PC-3 (cell line): ENCODE data around the gene THBS2. TPM values are rescaled to one million over a fixed set of nuclear protein-coding genes. Genes with fewer than 3 reads are reported as not detected.

ENCODE experiments used
- ATAC-seq: fragments of 200-7000 bp; cut with Tn5 transposase; 2 replicates; pipeline ENCODE4 v1.9.1; 2020; ENCODE audit warnings: mild to moderate bottlenecking, moderate library complexity
- BruUV-seq: library from RNA; stranded (reverse); fragments of 400-500 nt; replicated peaks from 2 replicates; lab custom pipeline; 2021; lab: Mats Ljungman, UMichigan
- CTCF ChIA-PET: fragments of 300-600 bp; sonication (Branson Sonifier 250); formaldehyde crosslinking; loops from one replicate; lab custom pipeline; 2022; ENCODE audit warnings: antibody characterized with exemption; lab: Charles Lee
- POLR2A ChIA-PET: fragments of 300-600 bp; sonication (Branson Sonifier 250); formaldehyde crosslinking; loops from one replicate; lab custom pipeline; 2022; ENCODE audit warnings: antibody characterized with exemption; ENCODE audit not compliant: unreplicated experiment; lab: Charles Lee
- DNase-seq: peaks from one replicate; pipeline ENCODE4 v3.0.0-alpha.2; 2015
- H2AFZ ChIP-seq: fragments of 300-600 bp; sonication (generic); 2 replicates; pipeline ENCODE4 v1.6.0; 2016; ENCODE audit warnings: antibody characterized with exemption, low read length
- H3F3A ChIP-seq: fragments of 300-600 bp; sonication (generic); one replicate; pipeline ENCODE4 v1.6.0; 2017; ENCODE audit warnings: antibody characterized with exemption, low read length, control low read depth, mild to moderate bottlenecking; ENCODE audit not compliant: unreplicated experiment
- H3K27ac ChIP-seq: fragments of 300-600 bp; sonication (generic); 2 replicates; pipeline ENCODE4 v1.5.1; 2016; ENCODE audit warnings: mild to moderate bottlenecking, low read length
- H3K27me3 ChIP-seq: fragments of 300-600 bp; sonication (generic); 2 replicates; pipeline ENCODE4 v1.6.1; 2016; ENCODE audit warnings: low read length, mixed read lengths
- H3K36me3 ChIP-seq: fragments of 300-600 bp; sonication (generic); 2 replicates; pipeline ENCODE4 v1.6.1; 2016; ENCODE audit warnings: low read depth, mixed run types, low read length, mixed read lengths
- H3K4me1 ChIP-seq: fragments of 300-600 bp; sonication (generic); 2 replicates; pipeline ENCODE4 v1.5.1; 2016; ENCODE audit warnings: low read length; ENCODE audit not compliant: insufficient read depth
- H3K4me2 ChIP-seq: fragments of 300-600 bp; sonication (generic); 2 replicates; pipeline ENCODE4 v1.6.0; 2016; ENCODE audit warnings: low read length
- H3K4me3 ChIP-seq: fragments of 300-600 bp; sonication (generic); 2 replicates; pipeline ENCODE4 v1.5.1; 2016; ENCODE audit warnings: mild to moderate bottlenecking, low read length, mixed read lengths
- H3K79me2 ChIP-seq: fragments of 300-600 bp; sonication (generic); 2 replicates; pipeline ENCODE4 v1.6.1; 2017; ENCODE audit warnings: low read length, mixed read lengths
- H3K9ac ChIP-seq: fragments of 300-600 bp; sonication (generic); 2 replicates; pipeline ENCODE4 v1.6.0; 2016; ENCODE audit warnings: mild to moderate bottlenecking, low read length
- H3K9me2 ChIP-seq: fragments of 300-600 bp; sonication (generic); replicated peaks from 2 replicates; pipeline ENCODE4 v1.6.1; 2016; ENCODE audit warnings: mixed run types, low read length, mixed read lengths
- H3K9me3 ChIP-seq: fragments of 300-600 bp; sonication (generic); 2 replicates; pipeline ENCODE4 v1.6.1; 2016; ENCODE audit warnings: low read length, mixed read lengths
- H4K20me1 ChIP-seq: fragments of 300-600 bp; sonication (generic); 2 replicates; pipeline ENCODE4 v1.6.1; 2016; ENCODE audit warnings: low read length, mixed read lengths
- CTCF ChIP-seq: fragments of 300-600 bp; sonication (generic); conservative IDR thresholded peaks from 2 replicates; pipeline ENCODE4 v1.5.1; 2017; ENCODE audit warnings: antibody characterized with exemption, low read depth, mild to moderate bottlenecking, low read length
- EZH2 ChIP-seq: fragments of 300-600 bp; sonication (generic); IDR thresholded peaks from one replicate; pipeline ENCODE4 v1.6.1; 2017; ENCODE audit warnings: antibody characterized with exemption, mild to moderate bottlenecking, low read length; ENCODE audit not compliant: unreplicated experiment
- EZH2phosphoT487 ChIP-seq: fragments of 300-600 bp; sonication (generic); IDR thresholded peaks from 2 replicates; pipeline ENCODE4 v1.6.1; 2018; ENCODE audit warnings: mild to moderate bottlenecking, antibody characterized with exemption, low read length, borderline replicate concordance
- intact Hi-C: fragments of 100-400 bp; cut with micrococcal nuclease; formaldehyde crosslinking; loops from 2 replicates; pipeline ENCODE4 v1.9.0; 2023
- total RNA-seq: library from RNA; depleted of rRNA; stranded (reverse); fragments of >200 nt; gene quantifications from 2 replicates; pipeline ENCODE4 v1.2.3, GENCODE V29; 2014

THBS2 gene
- total RNA-seq, 1 experiment from 2014 or later: not detected

GRCh38 chr6:169234634-169235033, 19.0 kb downstream of the THBS2 start:
- Histone ChIP-seq H2AFZ (no peak overlapping the region), H3K79me2 (no peaks in the 10 kb centered on the region), H3K9ac (no peak overlapping the region), H3K36me3 (no peaks in the 10 kb centered on the region), H3F3A (no peaks in the 10 kb centered on the region), H3K4me3 (no peak overlapping the region), H3K4me2 (no peak overlapping the region), H4K20me1 (no peaks in the 10 kb centered on the region), H3K27ac (no peak overlapping the region), H3K9me2 (no peaks in the 10 kb centered on the region), H3K27me3 (no peaks in the 10 kb centered on the region), H3K9me3 (no peaks in the 10 kb centered on the region), H3K4me1 (no peaks in the 10 kb centered on the region)
- ATAC-seq: no peak
- intact Hi-C loops: no loop called here
- CTCF ChIA-PET: no interaction called here
- no peak for TF ChIP-seq EZH2phosphoT487
- no peak for TF ChIP-seq EZH2
- TF ChIP-seq CTCF: no peak
- no TSS peak for BruUV-seq
- no peak for DNase-seq
- POLR2A ChIA-PET: no interaction called here

- intact Hi-C loops: no loop called here
- H3K27me3 ChIP-seq: no peaks in the 10 kb centered on the region
- H3F3A ChIP-seq: no peaks in the 10 kb centered on the region
- H3K4me2 ChIP-seq: no peak overlapping the region
- no peak for ATAC-seq
- no peak overlapping the region for H3K4me3 ChIP-seq
- no peak for DNase-seq
- H4K20me1 ChIP-seq: no peaks in the 10 kb centered on the region
- no peaks in the 10 kb centered on the region for H3K9me2 ChIP-seq
- no TSS peak for BruUV-seq
- no peaks in the 10 kb centered on the region for H3K79me2 ChIP-seq
- ChIA-PET POLR2A (no interaction called here), CTCF (no interaction called here)
- no peaks in the 10 kb centered on the region for H3K4me1 ChIP-seq
- no peaks in the 10 kb centered on the region for H3K9me3 ChIP-seq
- H3K9ac ChIP-seq: no peak overlapping the region
- TF ChIP-seq EZH2 (no peak), CTCF (no peak), EZH2phosphoT487 (no peak)
- no peak overlapping the region for H3K27ac ChIP-seq
- H2AFZ ChIP-seq: no peak overlapping the region
- no peaks in the 10 kb centered on the region for H3K36me3 ChIP-seq
These were observed 19.8 kb downstream of the THBS2 start for GRCh38 chr6:169233832-169234231.

GRCh38 chr6:169233181-169233580, 20.5 kb downstream of the THBS2 start:
- no peak overlapping the region for H3K4me2 ChIP-seq
- no peaks in the 10 kb centered on the region for H4K20me1 ChIP-seq
- no peaks in the 10 kb centered on the region for H3K9me3 ChIP-seq
- no peak overlapping the region for H3K27ac ChIP-seq
- POLR2A ChIA-PET: no interaction called here
- H3K27me3 ChIP-seq: no peaks in the 10 kb centered on the region
- no peaks in the 10 kb centered on the region for H3K79me2 ChIP-seq
- BruUV-seq: no TSS peak
- no peak overlapping the region for H3K9ac ChIP-seq
- ATAC-seq (no peak), DNase-seq (no peak)
- H3K9me2 ChIP-seq: no peaks in the 10 kb centered on the region
- TF ChIP-seq CTCF: no peak
- no peak for TF ChIP-seq EZH2
- no peak for TF ChIP-seq EZH2phosphoT487
- no peaks in the 10 kb centered on the region for H3K4me1 ChIP-seq
- no peak overlapping the region for H3K4me3 ChIP-seq
- no peak overlapping the region for H2AFZ ChIP-seq
- H3K36me3 ChIP-seq: no peaks in the 10 kb centered on the region
- intact Hi-C loops: no loop called here
- CTCF ChIA-PET: no interaction called here
- H3F3A ChIP-seq: no peaks in the 10 kb centered on the region
